CD4-positive, alpha-beta memory T cell (primary cell): Measurements from ENCODE around the gene SNCAIP. TPM values are rescaled to one million over a fixed set of nuclear protein-coding genes. Genes with fewer than 3 reads are reported as not detected.

Experiments used
- CTCF ChIA-PET: fragments of 350-600 bp; sonication (Branson Sonifier 250); formaldehyde crosslinking; loops from one replicate; lab custom pipeline; 2021; ENCODE audit warnings: inconsistent platforms; ENCODE audit not compliant: partially characterized antibody; lab: Charles Lee
- POLR2A ChIA-PET: fragments of 350-600 bp; sonication (Branson Sonifier 250); formaldehyde crosslinking; loops from one replicate; lab custom pipeline; 2021; ENCODE audit not compliant: partially characterized antibody; lab: Charles Lee
- DNase-seq, 5 donors: peaks; one replicate each; pipeline versions ENCODE4 v3.0.0 to v3.0.0-alpha.2; 2020 to 2022; ENCODE audit warnings: mixed read lengths in 1 of 5
- H3K27ac ChIP-seq: one replicate; pipeline ENCODE4 v1.7.0; 2013; ENCODE audit warnings: low read depth, low read length
- H3K27me3 ChIP-seq: 2 replicates; pipeline ENCODE4 v1.7.0; 2013; ENCODE audit warnings: mild to moderate bottlenecking, low read length, moderate library complexity; ENCODE audit not compliant: insufficient read depth
- H3K36me3 ChIP-seq: 2 replicates; pipeline ENCODE4 v1.7.0; 2013; ENCODE audit warnings: mild to moderate bottlenecking, low read length, moderate library complexity; ENCODE audit not compliant: insufficient read depth
- H3K4me1 ChIP-seq: 2 replicates; pipeline ENCODE4 v1.7.0; 2013; ENCODE audit warnings: mild to moderate bottlenecking, low read length, moderate library complexity; ENCODE audit not compliant: insufficient read depth
- H3K4me3 ChIP-seq, 2 donors: one replicate each; pipeline ENCODE4 v1.7.0; 2013; ENCODE audit warnings: low read length in 2 of 2, mild to moderate bottlenecking in 1 of 2
- H3K9me3 ChIP-seq, 2 donors: one replicate each; pipeline ENCODE4 v1.7.0; 2013; ENCODE audit warnings: low read length in 2 of 2, control low read depth in 1 of 2; ENCODE audit not compliant: control insufficient read depth in 1 of 2
- H3K27ac Mint-ChIP-seq, 7 donors: one replicate each; pipeline ENCODE4 v1.8.0; 2020 to 2021; ENCODE audit warnings: mixed read lengths in 7 of 7, mild to moderate bottlenecking in 6 of 7, inconsistent platforms in 3 of 7, moderate library complexity in 3 of 7
- H3K27me3 Mint-ChIP-seq, 2 donors: one replicate each; pipeline ENCODE4 v1.8.0; 2020 to 2021; ENCODE audit warnings: mixed read lengths in 2 of 2
- H3K36me3 Mint-ChIP-seq, 2 donors: one replicate each; pipeline ENCODE4 v1.8.0; 2020 to 2021; ENCODE audit warnings: mixed read lengths in 2 of 2, inconsistent platforms in 1 of 2, mild to moderate bottlenecking in 1 of 2
- H3K4me1 Mint-ChIP-seq, 4 donors: one replicate each; pipeline ENCODE4 v1.8.0; 2020 to 2021; ENCODE audit warnings: mixed read lengths in 4 of 4, mild to moderate bottlenecking in 1 of 4
- H3K4me3 Mint-ChIP-seq, 8 donors: one replicate each; pipeline ENCODE4 v1.8.0; 2020 to 2021; ENCODE audit warnings: mixed read lengths in 8 of 8, mild to moderate bottlenecking in 7 of 8, moderate library complexity in 6 of 8, inconsistent platforms in 3 of 8
- H3K9me3 Mint-ChIP-seq, 8 donors: one replicate each; pipeline ENCODE4 v1.8.0; 2020 to 2021; ENCODE audit warnings: mixed read lengths in 8 of 8, mild to moderate bottlenecking in 5 of 8, inconsistent platforms in 3 of 8, moderate library complexity in 1 of 8
- intact Hi-C: fragments of 100-400 bp; cut with micrococcal nuclease; formaldehyde crosslinking; loops from one replicate; pipeline ENCODE4 v1.15.1; 2023
- polyA plus RNA-seq, 2 donors: library from polyadenylated mRNA; unstranded; fragments of 300-500 nt; fragmentation: Illumina TruSeq; gene quantifications; one replicate each; pipeline ENCODE4 v1.2.3, GENCODE V29; 2021
- total RNA-seq, 2 experiments: library from RNA; stranded (reverse); gene quantifications; one replicate each; pipeline ENCODE4 v1.2.3, GENCODE V29; 2021

The SNCAIP gene
- total and polyA plus RNA-seq, 4 experiments from 2014 or later, result not detected

GRCh38 chr5:122394284-122394930 lies 82.4 kb downstream of the SNCAIP start:
- no peak overlapping the region for H3K4me3 ChIP-seq
- no peaks in the 10 kb centered on the region for H3K27me3 ChIP-seq
- no peak for DNase-seq
- no peak overlapping the region for H3K27ac ChIP-seq
- peaks cover 0 to 1% (median 0%) of the 10 kb centered on the region in 8 donors for H3K9me3 Mint-ChIP-seq
- H3K9me3 ChIP-seq, result no peaks in the 10 kb centered on the region
- no peaks in the 10 kb centered on the region for H3K36me3 Mint-ChIP-seq
- POLR2A ChIA-PET, result no interaction called here
- no peaks in the 10 kb centered on the region for H3K36me3 ChIP-seq
- no peak overlapping the region for H3K4me3 Mint-ChIP-seq
- peaks cover 0 to 1% of the 10 kb centered on the region in 2 donors for H3K27me3 Mint-ChIP-seq
- no peaks in the 10 kb centered on the region for H3K4me1 Mint-ChIP-seq
- CTCF ChIA-PET, result no interaction called here
- intact Hi-C loops, result no loop called here
- no peaks in the 10 kb centered on the region for H3K4me1 ChIP-seq
- H3K27ac Mint-ChIP-seq, result no peak overlapping the region

GRCh38 chr5:122398016-122398415 lies 86.0 kb downstream of the SNCAIP start:
- Mint-ChIP-seq H3K4me3 (no peak overlapping the region), H3K27ac (no peak overlapping the region), H3K4me1 (no peaks in the 10 kb centered on the region), H3K9me3 (no peaks in the 10 kb centered on the region), H3K27me3 (peaks cover 0 to 3% of the 10 kb centered on the region in 2 donors), H3K36me3 (no peaks in the 10 kb centered on the region)
- ChIA-PET CTCF (no interaction called here), POLR2A (no interaction called here)
- no peaks in the 10 kb centered on the region for H3K9me3 ChIP-seq
- intact Hi-C loops, result no loop called here
- H3K36me3 ChIP-seq, result no peaks in the 10 kb centered on the region
- no peak overlapping the region for H3K4me3 ChIP-seq
- no peaks in the 10 kb centered on the region for H3K27me3 ChIP-seq
- DNase-seq, result no peak
- no peak overlapping the region for H3K27ac ChIP-seq
- no peaks in the 10 kb centered on the region for H3K4me1 ChIP-seq

GRCh38 chr5:122400341-122400740 lies 88.3 kb downstream of the SNCAIP start:
- POLR2A ChIA-PET, result no interaction called here

GRCh38 chr5:122400938-122401337 lies 88.9 kb downstream of the SNCAIP start:
- Mint-ChIP-seq H3K36me3 (no peaks in the 10 kb centered on the region), H3K4me1 (no peaks in the 10 kb centered on the region), H3K27ac (no peak overlapping the region), H3K27me3 (peaks cover 0 to 1% of the 10 kb centered on the region in 2 donors), H3K9me3 (no peaks in the 10 kb centered on the region), H3K4me3 (no peak overlapping the region)
- ChIA-PET CTCF (no interaction called here), POLR2A (no interaction called here)
- Histone ChIP-seq H3K27ac (no peak overlapping the region), H3K9me3 (no peaks in the 10 kb centered on the region), H3K4me1 (no peaks in the 10 kb centered on the region), H3K36me3 (no peaks in the 10 kb centered on the region), H3K27me3 (no peaks in the 10 kb centered on the region), H3K4me3 (no peak overlapping the region)
- DNase-seq, result no peak
- intact Hi-C loops, result no loop called here

More at GRCh38 chr5:122400341-122400740, 88.3 kb downstream of the SNCAIP start:
- peaks cover 0 to 1% of the 10 kb centered on the region in 2 donors for H3K27me3 Mint-ChIP-seq
- Histone ChIP-seq H3K36me3 (no peaks in the 10 kb centered on the region), H3K4me1 (no peaks in the 10 kb centered on the region), H3K27me3 (no peaks in the 10 kb centered on the region), H3K9me3 (no peaks in the 10 kb centered on the region), H3K27ac (no peak overlapping the region), H3K4me3 (no peak overlapping the region)
- DNase-seq, result no peak
- H3K4me3 Mint-ChIP-seq, result no peak overlapping the region
- intact Hi-C loops, result no loop called here
- H3K9me3 Mint-ChIP-seq, result no peaks in the 10 kb centered on the region
- no peaks in the 10 kb centered on the region for H3K4me1 Mint-ChIP-seq
- H3K36me3 Mint-ChIP-seq, result no peaks in the 10 kb centered on the region
- CTCF ChIA-PET, result no interaction called here
- no peak overlapping the region for H3K27ac Mint-ChIP-seq

- Histone ChIP-seq H3K9me3 (no peaks in the 10 kb centered on the region), H3K27me3 (no peaks in the 10 kb centered on the region), H3K27ac (no peak overlapping the region), H3K36me3 (no peaks in the 10 kb centered on the region), H3K4me3 (no peak overlapping the region), H3K4me1 (no peaks in the 10 kb centered on the region)
- no peaks in the 10 kb centered on the region for H3K36me3 Mint-ChIP-seq
- H3K4me3 Mint-ChIP-seq, result no peak overlapping the region
- intact Hi-C loops, result no loop called here
- H3K4me1 Mint-ChIP-seq, result no peaks in the 10 kb centered on the region
- no peak overlapping the region for H3K27ac Mint-ChIP-seq
- no peaks in the 10 kb centered on the region for H3K9me3 Mint-ChIP-seq
- DNase-seq, result no peak
- ChIA-PET POLR2A (no interaction called here), CTCF (no interaction called here)
- H3K27me3 Mint-ChIP-seq, result peaks cover 0 to 1% of the 10 kb centered on the region in 2 donors
These were observed 90.1 kb downstream of the SNCAIP start for GRCh38 chr5:122401976-122402725.

- intact Hi-C loops, result no loop called here
- Histone ChIP-seq H3K4me3 (no peak overlapping the region), H3K27me3 (no peaks in the 10 kb centered on the region), H3K36me3 (no peaks in the 10 kb centered on the region), H3K9me3 (no peaks in the 10 kb centered on the region), H3K4me1 (no peaks in the 10 kb centered on the region), H3K27ac (no peak overlapping the region)
- DNase-seq, result no peak
- Mint-ChIP-seq H3K9me3 (no peaks in the 10 kb centered on the region), H3K36me3 (no peaks in the 10 kb centered on the region), H3K4me3 (no peak overlapping the region), H3K27me3 (peaks cover 0 to 1% of the 10 kb centered on the region in 2 donors), H3K4me1 (no peaks in the 10 kb centered on the region), H3K27ac (no peak overlapping the region)
- POLR2A ChIA-PET, result no interaction called here
- CTCF ChIA-PET, result no interaction called here
These were observed 91.1 kb downstream of the SNCAIP start for GRCh38 chr5:122402955-122403685.

GRCh38 chr5:122404018-122404417 lies 92.0 kb downstream of the SNCAIP start:
- intact Hi-C loops, result no loop called here
- ChIA-PET POLR2A (no interaction called here), CTCF (no interaction called here)
- H3K27ac ChIP-seq, result no peak overlapping the region
- Mint-ChIP-seq H3K4me1 (no peaks in the 10 kb centered on the region), H3K9me3 (no peaks in the 10 kb centered on the region), H3K27ac (no peak overlapping the region), H3K4me3 (no peak overlapping the region), H3K36me3 (no peaks in the 10 kb centered on the region), H3K27me3 (peaks cover 0 to 1% of the 10 kb centered on the region in 2 donors)
- H3K36me3 ChIP-seq, result no peaks in the 10 kb centered on the region
- no peak for DNase-seq
- no peaks in the 10 kb centered on the region for H3K27me3 ChIP-seq
- no peak overlapping the region for H3K4me3 ChIP-seq
- H3K9me3 ChIP-seq, result no peaks in the 10 kb centered on the region
- no peaks in the 10 kb centered on the region for H3K4me1 ChIP-seq
